HL-60/S4 treated with retinoic acid at 250 ng/mL for 4 days and 3 days (cell line): ENCODE measurements around the gene NHEJ1.

Experiments used
- in situ Hi-C: fragments of 300-500 bp; cut with MboI; formaldehyde crosslinking; loops from 2 replicates; pipeline ENCODE4 v1.7.0; 2022; ENCODE audit warnings: low sequenced_read_pairs

NHEJ1 gene

GRCh38 chr2:219182331-219183150 lies 21.9 kb upstream of the NHEJ1 start:
- in situ Hi-C loops = no loop called here

- in situ Hi-C loops = no loop called here
These were observed 20.9 kb upstream of the NHEJ1 start for GRCh38 chr2:219181531-219181930.

GRCh38 chr2:219180961-219181360 lies 20.3 kb upstream of the NHEJ1 start:
- in situ Hi-C loops = no loop called here

- in situ Hi-C loops = no loop called here
These were observed 19.2 kb upstream of the NHEJ1 start for GRCh38 chr2:219179601-219180465.

GRCh38 chr2:219178377-219179175 lies 18.0 kb upstream of the NHEJ1 start:
- in situ Hi-C loops = no loop called here

- in situ Hi-C loops = no loop called here
These were observed 17.1 kb upstream of the NHEJ1 start, which contains the start of gene RETREG2 for GRCh38 chr2:219177552-219178376. Gene RETREG2 (plus strand): TSS chr2:219178275. CDS start chr2:219178353, 78 bp downstream.

GRCh38 chr2:219176818-219177551 lies 16.4 kb upstream of the NHEJ1 start, which contains the start of gene CNPPD1:
Gene CNPPD1 (minus strand): TSS chr2:219176925. CDS start chr2:219176828, 97 bp downstream.
- in situ Hi-C loops = no loop called here

- in situ Hi-C loops = no loop called here
These were observed 15.6 kb upstream of the NHEJ1 start for GRCh38 chr2:219175928-219176817.

- in situ Hi-C loops = no loop called here
These were observed 14.9 kb upstream of the NHEJ1 start for GRCh38 chr2:219175486-219175885.

- in situ Hi-C loops = no loop called here
These were observed 14.2 kb upstream of the NHEJ1 start for GRCh38 chr2:219174801-219175200.

GRCh38 chr2:219174146-219174545 lies 13.5 kb upstream of the NHEJ1 start:
- in situ Hi-C loops = no loop called here

GRCh38 chr2:219173176-219173575 lies 12.6 kb upstream of the NHEJ1 start:
- in situ Hi-C loops = no loop called here

- in situ Hi-C loops = no loop called here
These were observed 11.9 kb upstream of the NHEJ1 start for GRCh38 chr2:219172231-219173154.

- in situ Hi-C loops = no loop called here
These were observed 10.6 kb upstream of the NHEJ1 start for GRCh38 chr2:219171231-219171651.

GRCh38 chr2:219169930-219170654 lies 9.5 kb upstream of the NHEJ1 start, which contains the start of gene SLC23A3:
Gene SLC23A3 (minus strand): TSS chr2:219170029. CDS start chr2:219169984, 45 bp downstream.
- in situ Hi-C loops = no loop called here

- in situ Hi-C loops = no loop called here
These were observed 8.3 kb upstream of the NHEJ1 start for GRCh38 chr2:219168932-219169331.
